Measurements from ENCODE around the gene GREB1. TPM values are rescaled to one million over a fixed set of nuclear protein-coding genes. Genes with fewer than 3 reads are reported as not detected.
A peak's percentile ranks its signal among the peaks of the same experiment; 100 is the strongest.

Gene GREB1
- total and polyA plus RNA-seq, 2 of the 13 experiments (the other 11 are each of a cell fraction or from before 2014, with no cell fraction given), result 31.3 to 61.2 TPM

DNA sequence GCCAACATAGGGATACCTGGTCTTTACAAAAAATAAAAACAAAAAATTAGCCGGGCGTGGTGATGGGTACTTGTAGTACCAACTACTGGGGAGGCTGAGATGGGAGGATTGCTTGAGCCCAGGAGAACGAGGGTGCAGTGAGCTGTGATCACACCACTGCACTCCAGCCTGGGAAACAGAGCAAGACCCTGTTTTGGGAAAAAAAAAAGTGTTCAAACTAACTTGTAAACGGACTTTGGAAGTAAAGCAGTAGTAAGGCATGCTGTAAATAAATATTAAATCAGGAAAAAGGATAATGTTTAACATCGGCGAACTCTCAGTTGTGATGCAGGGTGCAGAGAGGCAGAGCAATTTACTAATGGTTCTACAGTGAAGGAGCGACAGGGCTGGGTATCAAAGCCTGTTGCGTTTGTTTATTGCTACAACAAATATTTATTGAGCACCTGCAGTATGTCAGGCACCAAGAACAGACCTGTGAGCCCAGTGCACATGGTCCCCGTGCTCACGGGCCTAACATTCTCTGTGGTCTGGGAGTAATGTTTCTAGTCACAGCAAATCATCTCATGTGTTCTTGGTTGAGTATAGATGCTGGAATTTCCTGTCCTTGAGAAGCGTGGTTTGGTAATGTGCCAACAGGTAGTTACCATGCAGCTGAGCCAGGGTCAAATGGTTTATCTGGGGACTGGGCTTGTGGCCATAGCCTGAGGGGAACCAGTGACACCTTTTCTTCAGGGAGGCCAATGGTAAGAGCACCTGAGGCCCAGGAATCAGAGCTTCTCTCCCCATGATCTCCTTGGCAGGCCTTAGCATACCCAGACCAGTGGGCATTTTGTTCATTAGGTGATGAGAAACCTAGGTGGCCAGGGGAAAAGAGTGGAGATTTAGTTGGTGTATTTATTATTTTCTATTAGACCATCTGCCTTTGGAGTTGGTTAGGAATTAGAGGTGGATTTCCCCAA is 27.9 kb upstream of the GREB1 start (continued):
- TF ChIP-seq, protein P1, sequence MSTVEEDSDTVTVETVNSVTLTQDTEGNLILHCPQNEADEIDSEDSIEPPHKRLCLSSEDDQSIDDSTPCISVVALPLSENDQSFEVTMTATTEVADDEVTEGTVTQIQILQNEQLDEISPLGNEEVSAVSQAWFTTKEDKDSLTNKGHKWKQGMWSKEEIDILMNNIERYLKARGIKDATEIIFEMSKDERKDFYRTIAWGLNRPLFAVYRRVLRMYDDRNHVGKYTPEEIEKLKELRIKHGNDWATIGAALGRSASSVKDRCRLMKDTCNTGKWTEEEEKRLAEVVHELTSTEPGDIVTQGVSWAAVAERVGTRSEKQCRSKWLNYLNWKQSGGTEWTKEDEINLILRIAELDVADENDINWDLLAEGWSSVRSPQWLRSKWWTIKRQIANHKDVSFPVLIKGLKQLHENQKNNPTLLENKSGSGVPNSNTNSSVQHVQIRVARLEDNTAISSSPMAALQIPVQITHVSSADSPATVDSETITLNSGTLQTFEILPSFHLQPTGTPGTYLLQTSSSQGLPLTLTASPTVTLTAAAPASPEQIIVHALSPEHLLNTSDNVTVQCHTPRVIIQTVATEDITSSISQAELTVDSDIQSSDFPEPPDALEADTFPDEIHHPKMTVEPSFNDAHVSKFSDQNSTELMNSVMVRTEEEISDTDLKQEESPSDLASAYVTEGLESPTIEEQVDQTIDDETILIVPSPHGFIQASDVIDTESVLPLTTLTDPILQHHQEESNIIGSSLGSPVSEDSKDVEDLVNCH (CRISPR knock-in tag; IDR thresholded peaks at IDR 0.05), result 0 out of 2 replicates have a peak, but pooled peaks have one; percentile 39
- TF ChIP-seq ZNF329 (CRISPR knock-in tag; IDR thresholded peaks at IDR 0.05; ENCODE audit: low read depth) (no peak), ZKSCAN8 (CRISPR knock-in tag; IDR thresholded peaks at IDR 0.05; ENCODE audit: borderline replicate concordance) (peak; percentile 1; the same call in 1 of the 2 replicates), NFRKB (IDR thresholded peaks at IDR 0.05) (no peak), GATAD2A (CRISPR knock-in tag; IDR thresholded peaks at IDR 0.05) (peak; percentile 99), TARDBP (CRISPR knock-in tag; IDR thresholded peaks at IDR 0.05) (peak; percentile 79), MYNN (CRISPR knock-in tag; IDR thresholded peaks at IDR 0.05; ENCODE audit: low read depth) (no peak), ZFP36L2 (CRISPR knock-in tag; IDR thresholded peaks at IDR 0.05) (no peak), ZNF589 (CRISPR knock-in tag; conservative IDR thresholded peaks at IDR 0.05) (peak; percentile 89; the same call in 1 of the 2 replicates), POLR2AphosphoS2 (IDR thresholded peaks at IDR 0.05; ENCODE audit: low read depth, low read length) (no peak), HNRNPUL1 (IDR thresholded peaks at IDR 0.05; ENCODE audit: low read depth, low read length) (peak; percentile 57; the same call in 1 of the 2 replicates), ZC3H4 (CRISPR knock-in tag; IDR thresholded peaks at IDR 0.05; ENCODE audit: borderline replicate concordance) (peak; percentile 85), PHB2 (IDR thresholded peaks at IDR 0.05; ENCODE audit: partially characterized antibody) (no peak), TCF7L2 (IDR thresholded peaks at IDR 0.05; ENCODE audit: low read depth, low read length) (peak; percentile 55; the same call in 1 of the 2 replicates), PTBP1 (IDR thresholded peaks at IDR 0.05; ENCODE audit: low read depth, low read length, poor library complexity, severe bottlenecking) (no peak)
- TF ChIP-seq, protein P2, sequence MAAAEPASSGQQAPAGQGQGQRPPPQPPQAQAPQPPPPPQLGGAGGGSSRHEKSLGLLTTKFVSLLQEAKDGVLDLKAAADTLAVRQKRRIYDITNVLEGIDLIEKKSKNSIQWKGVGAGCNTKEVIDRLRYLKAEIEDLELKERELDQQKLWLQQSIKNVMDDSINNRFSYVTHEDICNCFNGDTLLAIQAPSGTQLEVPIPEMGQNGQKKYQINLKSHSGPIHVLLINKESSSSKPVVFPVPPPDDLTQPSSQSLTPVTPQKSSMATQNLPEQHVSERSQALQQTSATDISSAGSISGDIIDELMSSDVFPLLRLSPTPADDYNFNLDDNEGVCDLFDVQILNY (CRISPR knock-in tag; conservative IDR thresholded peaks at IDR 0.05), result no peak
- TF ChIP-seq, protein P3, sequence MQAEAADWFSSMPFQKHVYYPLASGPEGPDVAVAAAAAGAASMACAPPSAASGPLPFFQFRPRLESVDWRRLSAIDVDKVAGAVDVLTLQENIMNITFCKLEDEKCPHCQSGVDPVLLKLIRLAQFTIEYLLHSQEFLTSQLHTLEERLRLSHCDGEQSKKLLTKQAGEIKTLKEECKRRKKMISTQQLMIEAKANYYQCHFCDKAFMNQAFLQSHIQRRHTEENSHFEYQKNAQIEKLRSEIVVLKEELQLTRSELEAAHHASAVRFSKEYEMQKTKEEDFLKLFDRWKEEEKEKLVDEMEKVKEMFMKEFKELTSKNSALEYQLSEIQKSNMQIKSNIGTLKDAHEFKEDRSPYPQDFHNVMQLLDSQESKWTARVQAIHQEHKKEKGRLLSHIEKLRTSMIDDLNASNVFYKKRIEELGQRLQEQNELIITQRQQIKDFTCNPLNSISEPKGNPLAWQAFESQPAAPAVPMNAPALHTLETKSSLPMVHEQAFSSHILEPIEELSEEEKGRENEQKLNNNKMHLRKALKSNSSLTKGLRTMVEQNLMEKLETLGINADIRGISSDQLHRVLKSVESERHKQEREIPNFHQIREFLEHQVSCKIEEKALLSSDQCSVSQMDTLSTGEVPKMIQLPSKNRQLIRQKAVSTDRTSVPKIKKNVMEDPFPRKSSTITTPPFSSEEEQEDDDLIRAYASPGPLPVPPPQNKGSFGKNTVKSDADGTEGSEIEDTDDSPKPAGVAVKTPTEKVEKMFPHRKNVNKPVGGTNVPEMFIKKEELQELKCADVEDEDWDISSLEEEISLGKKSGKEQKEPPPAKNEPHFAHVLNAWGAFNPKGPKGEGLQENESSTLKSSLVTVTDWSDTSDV (CRISPR knock-in tag; IDR thresholded peaks at IDR 0.05), result no peak
- TF ChIP-seq, protein P4, sequence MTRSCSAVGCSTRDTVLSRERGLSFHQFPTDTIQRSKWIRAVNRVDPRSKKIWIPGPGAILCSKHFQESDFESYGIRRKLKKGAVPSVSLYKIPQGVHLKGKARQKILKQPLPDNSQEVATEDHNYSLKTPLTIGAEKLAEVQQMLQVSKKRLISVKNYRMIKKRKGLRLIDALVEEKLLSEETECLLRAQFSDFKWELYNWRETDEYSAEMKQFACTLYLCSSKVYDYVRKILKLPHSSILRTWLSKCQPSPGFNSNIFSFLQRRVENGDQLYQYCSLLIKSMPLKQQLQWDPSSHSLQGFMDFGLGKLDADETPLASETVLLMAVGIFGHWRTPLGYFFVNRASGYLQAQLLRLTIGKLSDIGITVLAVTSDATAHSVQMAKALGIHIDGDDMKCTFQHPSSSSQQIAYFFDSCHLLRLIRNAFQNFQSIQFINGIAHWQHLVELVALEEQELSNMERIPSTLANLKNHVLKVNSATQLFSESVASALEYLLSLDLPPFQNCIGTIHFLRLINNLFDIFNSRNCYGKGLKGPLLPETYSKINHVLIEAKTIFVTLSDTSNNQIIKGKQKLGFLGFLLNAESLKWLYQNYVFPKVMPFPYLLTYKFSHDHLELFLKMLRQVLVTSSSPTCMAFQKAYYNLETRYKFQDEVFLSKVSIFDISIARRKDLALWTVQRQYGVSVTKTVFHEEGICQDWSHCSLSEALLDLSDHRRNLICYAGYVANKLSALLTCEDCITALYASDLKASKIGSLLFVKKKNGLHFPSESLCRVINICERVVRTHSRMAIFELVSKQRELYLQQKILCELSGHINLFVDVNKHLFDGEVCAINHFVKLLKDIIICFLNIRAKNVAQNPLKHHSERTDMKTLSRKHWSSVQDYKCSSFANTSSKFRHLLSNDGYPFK (CRISPR knock-in tag; IDR thresholded peaks at IDR 0.05; ENCODE audit: borderline replicate concordance), result peak; percentile 82; the same call in 1 of the 2 replicates

Data from HepG2 (cell line).